ENCODE results near the gene DERL2. TPM values are rescaled to one million over a fixed set of nuclear protein-coding genes. Genes with fewer than 3 reads are reported as not detected.

The DERL2 gene
- total RNA-seq, 1 donor from 2014 or later: 23.9 TPM

GRCh38 chr17:5501685-5502084 is 15.7 kb upstream of the DERL2 start:
- no peak for DNase-seq

GRCh38 chr17:5500589-5501391 is 14.8 kb upstream of the DERL2 start:
- peak; percentile 98 for DNase-seq

GRCh38 chr17:5500247-5500588 is 14.2 kb upstream of the DERL2 start:
- DNase-seq: no peak

- DNase-seq: peak; percentile 64
Observed at GRCh38 chr17:5499476-5500231, 13.7 kb upstream of the DERL2 start.

DNA sequence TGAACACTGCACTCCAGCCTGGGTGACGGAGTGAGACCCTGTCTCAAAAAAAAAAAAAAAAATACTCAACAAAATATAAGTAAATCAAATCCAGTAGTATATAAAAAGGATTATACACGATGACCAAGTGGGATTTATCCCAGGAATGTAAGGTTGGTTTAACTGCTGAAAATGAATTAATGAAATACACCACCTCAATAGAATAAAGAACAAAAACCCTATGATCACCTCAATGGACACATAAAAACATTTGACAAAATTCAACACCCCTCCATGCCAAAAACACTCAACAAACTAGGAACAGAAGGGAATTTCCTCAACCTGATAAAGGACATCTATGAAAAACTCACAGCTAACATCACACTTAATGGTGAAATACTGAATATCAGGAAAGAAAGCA is 7.0 kb upstream of the DERL2 start:
- DNase-seq: no peak

GRCh38 chr17:5488752-5489151 is 2.8 kb upstream of the DERL2 start:
- no peak for DNase-seq

GRCh38 chr17:5486206-5487124 is 487 bp upstream of the DERL2 start, which contains the start of gene MIS12:
Gene MIS12 (plus strand): TSS chr17:5486566. CDS start chr17:5488863, 2,297 bp downstream.
- peak; percentile 100 for DNase-seq

- DNase-seq: no peak
Observed at GRCh38 chr17:5481451-5481850, 4.5 kb downstream of the DERL2 start.

DNA sequence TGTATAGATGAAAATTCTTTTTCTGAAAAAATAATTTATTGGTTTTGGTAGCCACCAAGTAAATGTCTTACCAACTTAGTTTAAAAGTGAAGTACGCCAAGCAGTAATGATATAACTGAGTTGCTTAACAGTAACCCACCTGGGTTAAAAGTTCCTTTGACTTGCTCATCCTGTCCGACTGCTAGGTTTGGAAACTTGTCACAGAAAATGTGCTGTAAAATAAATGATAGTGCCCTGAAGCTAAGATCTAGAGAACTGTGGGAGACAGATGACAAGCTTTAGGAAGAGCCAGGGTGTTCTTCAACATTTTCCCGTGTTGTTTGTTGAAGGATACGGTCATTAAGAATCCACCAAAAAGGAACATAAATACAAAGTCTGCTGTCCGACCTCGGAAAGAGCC is 5.0 kb downstream of the DERL2 start:
- no peak for DNase-seq

DNA sequence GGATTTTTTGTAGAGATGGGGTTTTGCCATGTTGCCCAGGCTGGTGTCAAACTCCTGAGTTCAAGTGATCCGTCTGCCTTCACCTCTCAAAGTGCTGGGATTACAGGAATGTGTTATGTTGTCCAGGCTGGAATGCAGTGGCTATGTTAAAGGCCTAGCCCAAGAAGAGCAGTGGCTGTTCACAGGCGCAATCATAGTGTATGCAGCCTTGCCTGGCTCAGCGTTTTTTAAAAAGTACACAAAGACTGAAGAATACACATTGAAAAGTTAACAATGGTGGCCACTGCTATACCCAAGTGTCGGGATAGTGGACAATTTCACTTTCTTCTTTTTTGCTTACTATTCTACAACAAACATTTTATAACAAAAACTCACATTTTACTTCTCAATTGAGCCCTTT is 7.0 kb downstream of the DERL2 start:
- no peak for DNase-seq

DNA sequence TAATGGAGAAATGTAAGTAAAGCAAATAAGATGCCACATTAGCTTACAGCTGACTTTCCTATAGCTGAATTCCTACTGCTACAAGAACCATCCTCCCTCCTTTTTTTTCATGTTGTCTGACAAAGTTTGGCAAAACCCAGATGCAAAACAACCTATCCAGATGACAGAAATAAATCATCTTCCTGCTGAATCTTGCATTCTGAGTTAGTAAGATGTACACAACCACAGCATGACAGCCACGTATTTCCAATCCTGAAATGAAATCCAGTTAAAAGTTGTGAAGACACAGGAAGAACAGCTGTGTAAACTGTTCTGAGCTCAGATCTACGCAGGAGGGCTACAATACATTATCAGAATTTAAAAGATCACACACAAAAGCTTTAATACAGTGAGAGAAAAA is 12.1 kb downstream of the DERL2 start:
- no peak for DNase-seq

- DNase-seq: no peak
Observed at GRCh38 chr17:5472511-5472910, 13.5 kb downstream of the DERL2 start.

DNA sequence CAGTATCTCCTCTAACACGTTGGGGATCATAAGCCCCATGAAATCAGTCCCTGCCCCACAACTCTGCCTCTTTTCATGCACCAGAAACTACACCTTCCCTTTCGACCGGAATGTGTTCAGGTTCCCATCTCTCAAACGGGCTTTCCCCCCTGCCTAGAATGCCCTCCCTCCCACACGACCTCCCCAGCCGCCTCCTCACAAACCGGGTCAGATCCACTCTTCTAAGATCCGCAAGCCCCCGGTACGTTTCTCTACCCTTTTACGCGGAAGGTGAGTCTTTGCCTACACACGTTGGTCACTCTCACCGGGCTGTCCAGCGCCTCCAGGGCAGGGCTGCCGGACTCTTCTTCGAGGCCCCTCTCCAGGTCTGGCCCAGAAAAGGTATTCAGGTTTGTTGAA is 17.9 kb downstream of the DERL2 start:
- peak; percentile 9 for DNase-seq

GRCh38 chr17:5467416-5467815 is 18.6 kb downstream of the DERL2 start:
- DNase-seq: no peak

DNA sequence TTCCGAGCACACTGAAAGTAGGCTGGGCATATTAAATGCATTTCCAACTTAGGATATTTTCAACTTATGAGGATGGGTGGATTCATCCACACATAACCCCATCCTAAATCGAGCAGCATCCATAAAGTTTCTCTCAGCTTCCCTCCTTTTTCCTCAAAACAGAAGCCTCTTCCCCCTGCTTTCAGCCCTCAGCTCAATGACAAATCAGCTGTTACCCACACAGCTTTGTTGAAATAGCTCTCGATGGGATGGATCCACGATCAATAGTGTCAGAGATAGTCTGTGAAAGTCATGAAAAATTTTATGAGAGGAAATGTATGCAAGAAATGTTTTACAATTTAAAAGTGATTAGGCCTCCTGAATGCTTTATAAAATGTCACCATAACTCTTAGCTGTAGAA is 19.7 kb downstream of the DERL2 start:
- DNase-seq: no peak

- DNase-seq: no peak
Observed at GRCh38 chr17:5464717-5465507, 21.1 kb downstream of the DERL2 start.

DNA sequence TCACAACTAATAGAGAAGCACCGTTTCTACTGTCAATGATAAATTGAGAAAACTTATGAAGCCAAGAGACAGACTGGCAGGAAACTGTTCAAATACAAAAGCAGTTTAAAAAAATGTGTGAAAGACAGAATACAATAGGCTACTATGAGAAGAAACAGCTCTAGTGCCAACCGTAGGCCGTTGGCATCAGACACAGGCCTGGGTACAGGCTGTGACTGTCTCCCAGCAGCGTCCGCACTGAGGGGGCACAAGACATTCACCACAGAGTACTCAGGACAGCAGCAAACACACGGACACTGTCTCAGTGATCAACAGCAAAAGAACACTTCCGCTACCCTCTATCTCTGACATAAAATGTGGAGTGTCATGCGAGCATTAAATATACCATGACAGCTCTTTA is 39.2 kb downstream of the DERL2 start:
- no peak for DNase-seq

- DNase-seq: no peak
Observed at GRCh38 chr17:5444209-5444608, 41.8 kb downstream of the DERL2 start.

GRCh38 chr17:5443728-5444127 is 42.2 kb downstream of the DERL2 start:
- DNase-seq: no peak

DNA sequence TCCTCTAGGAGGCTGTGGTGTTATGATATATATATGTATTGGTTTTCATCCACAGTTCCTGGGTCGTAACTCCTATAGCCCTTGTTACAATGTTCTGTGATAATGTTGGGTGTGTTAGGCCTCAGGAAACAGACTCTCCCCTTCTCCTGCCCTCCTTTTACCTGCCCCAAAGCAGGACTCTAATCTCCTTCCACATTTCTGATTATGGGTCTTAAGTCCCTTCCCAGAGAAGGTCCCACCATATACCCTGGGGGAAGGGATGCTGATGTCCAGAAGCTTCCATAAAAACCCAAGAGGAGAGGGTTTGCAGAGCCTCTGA is 46.6 kb downstream of the DERL2 start:
- no peak for DNase-seq

- peak; percentile 96 for DNase-seq
Observed at GRCh38 chr17:5438716-5439445, 47.1 kb downstream of the DERL2 start, which contains the start of gene C1QBP. Gene C1QBP (minus strand): TSS chr17:5439155. CDS start chr17:5439073, 82 bp downstream.

All from tongue (tissue), 2 donors.